SKM-1 (cell line): ENCODE results near the gene NDUFB3.

ENCODE experiments used
- DNase-seq: peaks from one replicate; lab custom pipeline; 2025; ENCODE audit not compliant: unreplicated experiment; lab: John Stamatoyannopoulos, UW

Gene NDUFB3

GRCh38 chr2:201128033-201128432 is 56.2 kb downstream of the NDUFB3 start:
- DNase-seq, result no peak

GRCh38 chr2:201128933-201129505 is 57.2 kb downstream of the NDUFB3 start:
- DNase-seq, result no peak

GRCh38 chr2:201130524-201131186 is 58.9 kb downstream of the NDUFB3 start:
- DNase-seq, result no peak

DNA sequence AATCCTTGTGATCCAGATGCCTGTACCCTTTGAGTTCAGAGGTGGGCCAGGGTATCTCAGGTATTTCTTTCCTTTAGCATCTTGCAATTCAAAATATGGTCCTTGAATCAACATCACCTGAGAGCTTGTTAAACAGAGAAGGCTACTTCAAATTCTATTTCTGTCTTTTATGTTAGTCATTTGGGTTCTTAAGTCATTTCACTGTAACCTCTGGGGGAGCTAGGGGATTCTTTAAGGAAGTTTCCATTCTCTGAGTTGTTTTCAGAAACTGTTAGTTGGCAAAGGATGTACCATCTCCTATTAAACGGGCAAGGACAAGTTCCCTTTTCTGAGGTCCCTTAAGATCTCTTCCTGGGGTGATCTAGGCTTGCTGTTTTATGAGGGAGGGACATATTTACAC is 60.7 kb downstream of the NDUFB3 start:
- DNase-seq, result no peak
